HG02678 (cell line): ENCODE results near the gene SYT11.
"Not testable (repeated sequence)": the region's sequence is repeated elsewhere in the genome, so short reads cannot be mapped to it uniquely, and the experiment has no call there.

ENCODE experiments used
- ATAC-seq: cut with Tn5 transposase; IDR thresholded peaks from one replicate; pipeline ENCODE4 v1.9.1; 2021; ENCODE audit warnings: mild to moderate bottlenecking, moderate library complexity; ENCODE audit not compliant: unreplicated experiment

Gene SYT11

GRCh38 chr1:155896476-155896875, 37.1 kb downstream of the SYT11 start:
- not testable (repeated sequence) for ATAC-seq

GRCh38 chr1:155897746-155898145, 38.4 kb downstream of the SYT11 start:
- no peak for ATAC-seq

GRCh38 chr1:155898888-155899287, 39.5 kb downstream of the SYT11 start:
- ATAC-seq = no peak

GRCh38 chr1:155899683-155900082, 40.3 kb downstream of the SYT11 start:
- no peak for ATAC-seq

GRCh38 chr1:155900161-155900560, 40.8 kb downstream of the SYT11 start:
- no peak for ATAC-seq

GRCh38 chr1:155904261-155904660, 44.9 kb downstream of the SYT11 start:
- ATAC-seq = no peak

- ATAC-seq = no peak
Observed at GRCh38 chr1:155909894-155910293, 50.5 kb downstream of the SYT11 start.

- ATAC-seq = peak; percentile 24
Observed at GRCh38 chr1:155910621-155911121, 51.3 kb downstream of the SYT11 start.

GRCh38 chr1:155911156-155912055, 52.0 kb downstream of the SYT11 start, which contains the start of gene RIT1:
Gene RIT1 (minus strand): TSS chr1:155911349. CDS start chr1:155910761, 588 bp downstream.
- ATAC-seq = peak; percentile 80

- no peak for ATAC-seq
Observed at GRCh38 chr1:155912056-155912536, 52.7 kb downstream of the SYT11 start.

- ATAC-seq = no peak
Observed at GRCh38 chr1:155913969-155914757, 54.8 kb downstream of the SYT11 start.

GRCh38 chr1:155918660-155919059, 59.3 kb downstream of the SYT11 start:
- ATAC-seq = no peak

- no peak for ATAC-seq
Observed at GRCh38 chr1:155919801-155920200, 60.4 kb downstream of the SYT11 start.

- ATAC-seq = no peak
Observed at GRCh38 chr1:155920717-155921116, 61.4 kb downstream of the SYT11 start.

GRCh38 chr1:155925506-155925905, 66.1 kb downstream of the SYT11 start:
- ATAC-seq = no peak

- ATAC-seq = no peak
Observed at GRCh38 chr1:155929057-155929456, 69.7 kb downstream of the SYT11 start.

- ATAC-seq = not testable (repeated sequence)
Observed at GRCh38 chr1:155930725-155931124, 71.4 kb downstream of the SYT11 start.

GRCh38 chr1:155931332-155932038, 72.1 kb downstream of the SYT11 start:
- no peak for ATAC-seq

GRCh38 chr1:155932081-155932480, 72.7 kb downstream of the SYT11 start:
- ATAC-seq = no peak

GRCh38 chr1:155932487-155932886, 73.1 kb downstream of the SYT11 start:
- no peak for ATAC-seq

GRCh38 chr1:155933591-155934096, 74.3 kb downstream of the SYT11 start:
- ATAC-seq = no peak
